IMR-90 (cell line): ENCODE data around the gene CDX2. TPM values are rescaled to one million over a fixed set of nuclear protein-coding genes. Genes with fewer than 3 reads are reported as not detected.

Experiments
- ATAC-seq: fragments of 200-7000 bp; cut with Tn5 transposase; 2 replicates; pipeline ENCODE4 v1.9.1; 2020; ENCODE audit warnings: low read depth, mild to moderate bottlenecking, moderate library complexity
- BruUV-seq: library from RNA; stranded (reverse); fragments of 400-500 nt; replicated peaks from 2 replicates; lab custom pipeline; 2021; lab: Mats Ljungman, UMichigan
- CTCF ChIA-PET: fragments of 300-600 bp; formaldehyde crosslinking; extraction: SDS; loops from one replicate; lab custom pipeline; 2021; ENCODE audit warnings: antibody characterized with exemption; lab: Yijun Ruan, JAX
- POLR2A ChIA-PET: fragments of 300-600 bp; sonication (Branson Sonifier 250); formaldehyde crosslinking; loops from one replicate; lab custom pipeline; 2022; ENCODE audit warnings: antibody characterized with exemption; ENCODE audit not compliant: unreplicated experiment; lab: Charles Lee
- DNase-seq: peaks from one replicate; pipeline ENCODE4 v3.0.0; 2013
- H2AFZ ChIP-seq: replicated peaks from 2 replicates; pipeline ENCODE3; 2013; ENCODE audit warnings: low read length, mild to moderate bottlenecking; ENCODE audit not compliant: poor library complexity
- H2AK5ac ChIP-seq: 2 replicates; pipeline ENCODE4 v1.6.1; 2013; ENCODE audit warnings: low read depth, low read length, inconsistent platforms
- H2AK9ac ChIP-seq: replicated peaks from 2 replicates; pipeline ENCODE3; 2013; ENCODE audit warnings: mild to moderate bottlenecking, low read depth, low read length, moderate library complexity; ENCODE audit not compliant: poor library complexity
- H2BK120ac ChIP-seq: 2 replicates; pipeline ENCODE4 v1.6.1; 2013; ENCODE audit warnings: low read depth, low read length, inconsistent platforms
- H2BK15ac ChIP-seq: 3 replicates; pipeline ENCODE4 v1.6.1; 2013; ENCODE audit warnings: low read depth, low read length, inconsistent platforms
- H2BK20ac ChIP-seq: 2 replicates; pipeline ENCODE4 v1.6.1; 2013; ENCODE audit warnings: low read depth, mild to moderate bottlenecking, inconsistent platforms, low read length, moderate library complexity
- H2BK5ac ChIP-seq: 2 replicates; pipeline ENCODE4 v1.6.1; 2013; ENCODE audit warnings: mild to moderate bottlenecking, low read depth, low read length, inconsistent platforms; ENCODE audit not compliant: poor library complexity, severe bottlenecking
- H3K14ac ChIP-seq: replicated peaks from 2 replicates; pipeline ENCODE4 v1.6.1; 2013; ENCODE audit warnings: low read depth, low read length, inconsistent platforms
- H3K18ac ChIP-seq: 2 replicates; pipeline ENCODE4 v1.6.1; 2013; ENCODE audit warnings: low read depth, low read length, control low read depth
- H3K23ac ChIP-seq: 2 replicates; pipeline ENCODE4 v1.6.1; 2013; ENCODE audit warnings: low read depth, low read length, inconsistent platforms
- H3K27ac ChIP-seq: 2 replicates; pipeline ENCODE4 v1.5.1; 2013; ENCODE audit warnings: mild to moderate bottlenecking, control low read depth, low read length; ENCODE audit not compliant: insufficient read depth
- H3K27me3 ChIP-seq: 2 replicates; pipeline ENCODE4 v1.6.1; 2013; ENCODE audit warnings: low read length; ENCODE audit not compliant: control insufficient read depth, insufficient read depth
- H3K36me3 ChIP-seq: 2 replicates; pipeline ENCODE4 v1.6.1; 2013; ENCODE audit warnings: low read length, mixed read lengths; ENCODE audit not compliant: control insufficient read depth, insufficient read depth
- H3K4ac ChIP-seq: 2 replicates; pipeline ENCODE4 v1.6.1; 2013; ENCODE audit warnings: low read depth, low read length, inconsistent platforms
- H3K4me1 ChIP-seq: 2 replicates; pipeline ENCODE4 v1.6.1; 2013; ENCODE audit warnings: low read length, mixed read lengths; ENCODE audit not compliant: control insufficient read depth, insufficient read depth
- H3K4me2 ChIP-seq: 2 replicates; pipeline ENCODE4 v1.6.1; 2013; ENCODE audit warnings: low read depth, mild to moderate bottlenecking, control low read depth, low read length, moderate library complexity
- H3K4me3 ChIP-seq: 2 replicates; pipeline ENCODE4 v1.5.1; 2013; ENCODE audit warnings: low read depth, mild to moderate bottlenecking, control low read depth, low read length, moderate library complexity; ENCODE audit not compliant: insufficient read depth
- H3K56ac ChIP-seq: 2 replicates; pipeline ENCODE4 v1.6.1; 2013; ENCODE audit warnings: low read length, inconsistent platforms; ENCODE audit not compliant: insufficient read depth; ENCODE audit errors: extremely low read depth
- H3K79me1 ChIP-seq, 2 experiments: 2 replicates each; pipeline ENCODE4 v1.6.1; 2013; ENCODE audit warnings: low read length in 2 of 2, inconsistent platforms in 1 of 2, low read depth in 1 of 2
- H3K9ac ChIP-seq: 2 replicates; pipeline ENCODE4 v1.6.1; 2013; ENCODE audit warnings: low read depth, low read length, control low read depth
- H3K9me1 ChIP-seq: 2 replicates; pipeline ENCODE4 v1.6.1; 2013; ENCODE audit warnings: low read length, inconsistent platforms; ENCODE audit not compliant: insufficient read depth
- H3K9me3 ChIP-seq: 2 replicates; pipeline ENCODE4 v1.6.1; 2013; ENCODE audit warnings: low read length; ENCODE audit not compliant: control insufficient read depth, insufficient read depth
- H4K20me1 ChIP-seq: 2 replicates; pipeline ENCODE4 v1.6.1; 2013; ENCODE audit warnings: low read length, inconsistent platforms; ENCODE audit not compliant: insufficient read depth
- H4K5ac ChIP-seq: 2 replicates; pipeline ENCODE4 v1.6.1; 2013; ENCODE audit warnings: mild to moderate bottlenecking, low read depth, low read length, control low read depth
- H4K8ac ChIP-seq, 2 experiments: 2 replicates each; pipeline ENCODE4 v1.6.1; 2013; ENCODE audit warnings: low read depth in 2 of 2, low read length in 2 of 2, control low read depth in 1 of 2, inconsistent platforms in 1 of 2
- H4K91ac ChIP-seq: 2 replicates; pipeline ENCODE4 v1.6.1; 2013; ENCODE audit warnings: low read depth, low read length, inconsistent platforms; ENCODE audit not compliant: insufficient read depth
- BHLHE40 ChIP-seq: fragments of 150-350 bp; IDR thresholded peaks from 2 replicates; pipeline ENCODE4 v1.6.1; 2016; ENCODE audit warnings: mild to moderate bottlenecking, low read depth, low read length
- CEBPB ChIP-seq: IDR thresholded peaks from 2 replicates; pipeline ENCODE4 v1.6.1; 2012; ENCODE audit warnings: low read depth, low read length, improper control_type of control experiment
- FOS ChIP-seq: fragments of 150-350 bp; IDR thresholded peaks from 2 replicates; pipeline ENCODE4 v1.6.1; 2016; ENCODE audit warnings: low read depth, low read length
- MAFK ChIP-seq: IDR thresholded peaks from 2 replicates; pipeline ENCODE4 v1.6.1; 2012; ENCODE audit warnings: low read depth, low read length, improper control_type of control experiment
- MAZ ChIP-seq: IDR thresholded peaks from 2 replicates; pipeline ENCODE4 v1.6.1; 2012; ENCODE audit warnings: low read depth, mild to moderate bottlenecking, low read length, improper control_type of control experiment, moderate library complexity, borderline replicate concordance
- MXI1 ChIP-seq: IDR thresholded peaks from 2 replicates; pipeline ENCODE4 v1.6.1; 2012; ENCODE audit warnings: low read depth, mild to moderate bottlenecking, low read length, moderate library complexity, borderline replicate concordance
- NFE2L2 ChIP-seq: fragments of 150-350 bp; IDR thresholded peaks from 2 replicates; pipeline ENCODE4 v1.6.1; 2016; ENCODE audit warnings: low read depth, mild to moderate bottlenecking, low read length
- POLR2A ChIP-seq: IDR thresholded peaks from 2 replicates; pipeline ENCODE4 v1.6.1; 2012; ENCODE audit warnings: mild to moderate bottlenecking, low read depth, low read length
- RAD21 ChIP-seq: IDR thresholded peaks from 2 replicates; pipeline ENCODE4 v1.6.1; 2012; ENCODE audit warnings: low read length, improper control_type of control experiment
- RFX5 ChIP-seq: IDR thresholded peaks from 2 replicates; pipeline ENCODE4 v1.8.0; 2012; ENCODE audit warnings: low read depth, mild to moderate bottlenecking, low read length, moderate library complexity
- SMC3 ChIP-seq: fragments of 150-350 bp; IDR thresholded peaks from 2 replicates; pipeline ENCODE4 v1.6.1; 2016; ENCODE audit warnings: low read depth, mild to moderate bottlenecking, antibody characterized with exemption, low read length, moderate library complexity
- USF2 ChIP-seq: fragments of 150-350 bp; IDR thresholded peaks from 2 replicates; pipeline ENCODE4 v1.6.1; 2017; ENCODE audit warnings: mild to moderate bottlenecking, antibody characterized with exemption, low read length, low read depth
- dilution Hi-C: fragments of 300-500 bp; cut with HindIII; formaldehyde crosslinking; loops from one replicate; pipeline ENCODE4 v1.14.3; 2018; ENCODE audit warnings: low sequenced_read_pairs; ENCODE audit not compliant: unreplicated experiment
- in situ Hi-C: fragments of 300-500 bp; cut with MboI; formaldehyde crosslinking; loops from 3 replicates; pipeline ENCODE4 v1.14.3; 2019; ENCODE audit warnings: low sequenced_read_pairs, inconsistent platforms, mixed read lengths
- intact Hi-C: fragments of 100-400 bp; cut with micrococcal nuclease; formaldehyde crosslinking; loops from 2 replicates; pipeline ENCODE4 v1.10.0; 2022
- polyA plus RNA-seq, 3 experiments: library from polyadenylated mRNA; depleted of rRNA; stranded (reverse); fragments of >200 nt; gene quantifications; 2 replicates each; pipeline ENCODE4 v1.2.3, GENCODE V29; 2012; ENCODE audit warnings: low replicate concordance in 1 of 3
- total RNA-seq: library from RNA; depleted of rRNA; stranded (reverse); fragments of >200 nt; gene quantifications from 2 replicates; pipeline ENCODE4 v1.2.3, GENCODE V29; 2012
- TF ChIP-seq, protein P1 (sequence below): fragments of 150-350 bp; IDR thresholded peaks from 2 replicates; pipeline ENCODE4 v1.6.1; 2016; ENCODE audit warnings: low read depth, mild to moderate bottlenecking, low read length, moderate library complexity, borderline replicate concordance
- TF ChIP-seq, protein P2 (sequence below): conservative IDR thresholded peaks from 2 replicates; pipeline ENCODE4 v1.5.1; 2012; ENCODE audit warnings: mild to moderate bottlenecking, low read depth, low read length, improper control_type of control experiment

CDX2 gene
- total and polyA plus RNA-seq, 2 of the 4 experiments (the other 2 are of a cell fraction), result not detected

GRCh38 chr13:27929868-27930267, 39.2 kb downstream of the CDX2 start:
- Histone ChIP-seq H4K20me1 (no peaks in the 10 kb centered on the region), H4K91ac (no peak overlapping the region), H2AK9ac (no peak overlapping the region), H4K8ac (no peak overlapping the region), H4K5ac (no peak overlapping the region), H3K4me1 (no peaks in the 10 kb centered on the region), H2BK20ac (no peak overlapping the region), H3K4me3 (no peak overlapping the region), H2AFZ (no peak overlapping the region), H3K9me1 (no peaks in the 10 kb centered on the region), H2AK5ac (no peak overlapping the region), H3K9ac (no peak overlapping the region), H3K79me1 (no peaks in the 10 kb centered on the region), H3K56ac (no peak overlapping the region), H3K14ac (no peak overlapping the region), H3K9me3 (peaks cover 4% of the 10 kb centered on the region), H3K23ac (no peak overlapping the region), H2BK5ac (no peak overlapping the region), H2BK120ac (no peak overlapping the region), H3K36me3 (no peaks in the 10 kb centered on the region), H3K27me3 (peaks cover 65% of the 10 kb centered on the region), H2BK15ac (no peak overlapping the region), H3K27ac (no peak overlapping the region), H3K4ac (no peak overlapping the region), H3K18ac (no peak overlapping the region), H3K4me2 (no peak overlapping the region)
- ATAC-seq (no peak), DNase-seq (no peak)
- CTCF ChIA-PET, result no interaction called here
- dilution Hi-C loops (no loop called here), intact Hi-C loops (no loop called here), in situ Hi-C loops (no loop called here)
- POLR2A ChIA-PET, result no interaction called here
- no TSS peak for BruUV-seq
- no peak for TF ChIP-seq CEBPB
- TF ChIP-seq, protein P1, sequence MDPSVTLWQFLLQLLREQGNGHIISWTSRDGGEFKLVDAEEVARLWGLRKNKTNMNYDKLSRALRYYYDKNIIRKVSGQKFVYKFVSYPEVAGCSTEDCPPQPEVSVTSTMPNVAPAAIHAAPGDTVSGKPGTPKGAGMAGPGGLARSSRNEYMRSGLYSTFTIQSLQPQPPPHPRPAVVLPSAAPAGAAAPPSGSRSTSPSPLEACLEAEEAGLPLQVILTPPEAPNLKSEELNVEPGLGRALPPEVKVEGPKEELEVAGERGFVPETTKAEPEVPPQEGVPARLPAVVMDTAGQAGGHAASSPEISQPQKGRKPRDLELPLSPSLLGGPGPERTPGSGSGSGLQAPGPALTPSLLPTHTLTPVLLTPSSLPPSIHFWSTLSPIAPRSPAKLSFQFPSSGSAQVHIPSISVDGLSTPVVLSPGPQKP, result no peak
- TF ChIP-seq MAFK, result no peak
- no peak for TF ChIP-seq NFE2L2
- no peak for TF ChIP-seq FOS
- TF ChIP-seq MXI1, result no peak
- TF ChIP-seq, protein P2, sequence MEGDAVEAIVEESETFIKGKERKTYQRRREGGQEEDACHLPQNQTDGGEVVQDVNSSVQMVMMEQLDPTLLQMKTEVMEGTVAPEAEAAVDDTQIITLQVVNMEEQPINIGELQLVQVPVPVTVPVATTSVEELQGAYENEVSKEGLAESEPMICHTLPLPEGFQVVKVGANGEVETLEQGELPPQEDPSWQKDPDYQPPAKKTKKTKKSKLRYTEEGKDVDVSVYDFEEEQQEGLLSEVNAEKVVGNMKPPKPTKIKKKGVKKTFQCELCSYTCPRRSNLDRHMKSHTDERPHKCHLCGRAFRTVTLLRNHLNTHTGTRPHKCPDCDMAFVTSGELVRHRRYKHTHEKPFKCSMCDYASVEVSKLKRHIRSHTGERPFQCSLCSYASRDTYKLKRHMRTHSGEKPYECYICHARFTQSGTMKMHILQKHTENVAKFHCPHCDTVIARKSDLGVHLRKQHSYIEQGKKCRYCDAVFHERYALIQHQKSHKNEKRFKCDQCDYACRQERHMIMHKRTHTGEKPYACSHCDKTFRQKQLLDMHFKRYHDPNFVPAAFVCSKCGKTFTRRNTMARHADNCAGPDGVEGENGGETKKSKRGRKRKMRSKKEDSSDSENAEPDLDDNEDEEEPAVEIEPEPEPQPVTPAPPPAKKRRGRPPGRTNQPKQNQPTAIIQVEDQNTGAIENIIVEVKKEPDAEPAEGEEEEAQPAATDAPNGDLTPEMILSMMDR, result no peak
- TF ChIP-seq RAD21, result no peak
- TF ChIP-seq SMC3, result no peak
- no peak for TF ChIP-seq BHLHE40
- TF ChIP-seq POLR2A, result no peak
- no peak for TF ChIP-seq MAZ
- no peak for TF ChIP-seq RFX5
- TF ChIP-seq USF2, result no peak
